Endodermal cell (in vitro differentiated cells): ENCODE data around the gene SLC13A5. TPM values are rescaled to one million over a fixed set of nuclear protein-coding genes. Genes with fewer than 3 reads are reported as not detected.

Source experiments
- DNase-seq: peaks from one replicate; pipeline ENCODE4 v3.0.0-alpha.2; 2017
- H3K27ac ChIP-seq: 2 replicates; pipeline ENCODE4 v1.5.1; 2013; ENCODE audit warnings: mild to moderate bottlenecking, low read depth, low read length, moderate library complexity
- H3K27me3 ChIP-seq: 2 replicates; pipeline ENCODE4 v1.6.1; 2013; ENCODE audit warnings: mild to moderate bottlenecking, low read length, moderate library complexity; ENCODE audit not compliant: insufficient read depth, control insufficient read depth, poor library complexity, severe bottlenecking
- H3K36me3 ChIP-seq: 2 replicates; pipeline ENCODE4 v1.7.0; 2013; ENCODE audit warnings: mild to moderate bottlenecking, low read length, moderate library complexity; ENCODE audit not compliant: control insufficient read depth, insufficient read depth
- H3K4me1 ChIP-seq: one replicate; pipeline ENCODE4 v1.7.0; 2013; ENCODE audit warnings: low read length; ENCODE audit not compliant: control insufficient read depth, insufficient read depth
- H3K4me3 ChIP-seq: 2 replicates; pipeline ENCODE4 v1.5.1; 2013; ENCODE audit warnings: mild to moderate bottlenecking, low read length, moderate library complexity
- H3K9ac ChIP-seq: 2 replicates; pipeline ENCODE4 v1.6.1; 2013; ENCODE audit warnings: mild to moderate bottlenecking, low read length, moderate library complexity; ENCODE audit not compliant: poor library complexity, severe bottlenecking; ENCODE audit errors: extremely low read depth
- H3K9me3 ChIP-seq: 2 replicates; pipeline ENCODE4 v1.6.1; 2013; ENCODE audit warnings: mild to moderate bottlenecking, low read length, moderate library complexity; ENCODE audit not compliant: control insufficient read depth
- H3K27ac Mint-ChIP-seq: 2 replicates; pipeline ENCODE4 v1.8.0; 2020; ENCODE audit warnings: mixed read lengths
- H3K27me3 Mint-ChIP-seq: 2 replicates; pipeline ENCODE4 v1.8.0; 2021; ENCODE audit warnings: mild to moderate bottlenecking, mixed read lengths; ENCODE audit not compliant: insufficient read depth
- H3K36me3 Mint-ChIP-seq: 2 replicates; pipeline ENCODE4 v1.8.0; 2020; ENCODE audit warnings: low read depth, mixed read lengths
- H3K4me1 Mint-ChIP-seq: 2 replicates; pipeline ENCODE4 v1.8.0; 2020; ENCODE audit warnings: mixed read lengths
- H3K4me3 Mint-ChIP-seq: 2 replicates; pipeline ENCODE4 v1.8.0; 2020; ENCODE audit warnings: mild to moderate bottlenecking, moderate library complexity, mixed read lengths
- H3K9me3 Mint-ChIP-seq: 2 replicates; pipeline ENCODE4 v1.8.0; 2020; ENCODE audit warnings: mild to moderate bottlenecking, mixed read lengths
- CTCF ChIP-seq: fragments of 200-600 bp; sonication (generic); conservative IDR thresholded peaks from 2 replicates; pipeline ENCODE4 v1.5.0; 2021; ENCODE audit warnings: antibody characterized with exemption, mild to moderate bottlenecking
- whole genome bisulfite sequencing, 2 experiments: methylation state at CpG; one replicate each; pipeline versions ENCODE4 v1.1.5 to v1.1.7; 2013; ENCODE audit warnings: missing lambda C conversion rate in 2 of 2, mixed read lengths in 1 of 2; ENCODE audit not compliant: insufficient coverage in 1 of 2, insufficient read length in 1 of 2; 5-methylcytosine and 5-hydroxymethylcytosine counted together
- total RNA-seq, 2 donors: library from RNA; stranded (reverse); fragmentation: NEBNext Ultra II Directional in 1 of 2; extraction: Animal tissue kit (Norgen Biotek cat#: 25700) in 1 of 2; gene quantifications; 2 replicates in 1 of 2; 3 replicates in 1 of 2; pipeline ENCODE4 v1.2.1, GENCODE V29; 2021

Gene SLC13A5
- total RNA-seq, 2 donors from 2014 or later = 3.9 to 8.4 TPM

GRCh38 chr17:6724009-6724408 lies 10.8 kb upstream of the SLC13A5 start:
- DNase-seq = no peak
- no peak for TF ChIP-seq CTCF
- H3K27me3 Mint-ChIP-seq = peaks cover 59% of the 10 kb centered on the region
- 90 to 93% methylated on average over 5 of the region's 5 CpGs for WGBS, 2 experiments
- H3K36me3 Mint-ChIP-seq = no peaks in the 10 kb centered on the region
- H3K27ac Mint-ChIP-seq = no peak overlapping the region
- H3K4me3 Mint-ChIP-seq = no peak overlapping the region
- no peaks in the 10 kb centered on the region for H3K9me3 Mint-ChIP-seq
- H3K4me3 ChIP-seq = no peak overlapping the region
- no peaks in the 10 kb centered on the region for H3K9me3 ChIP-seq
- no peak overlapping the region for H3K9ac ChIP-seq
- no peaks in the 10 kb centered on the region for H3K4me1 Mint-ChIP-seq
- peaks cover 53% of the 10 kb centered on the region for H3K27me3 ChIP-seq
- no peak overlapping the region for H3K27ac ChIP-seq
- no peaks in the 10 kb centered on the region for H3K36me3 ChIP-seq
- H3K4me1 ChIP-seq = no peaks in the 10 kb centered on the region

- no peak overlapping the region for H3K4me3 Mint-ChIP-seq
- peaks cover 11% of the 10 kb centered on the region for H3K9me3 Mint-ChIP-seq
- peaks cover 44% of the 10 kb centered on the region for H3K27me3 ChIP-seq
- no peaks in the 10 kb centered on the region for H3K36me3 ChIP-seq
- H3K27ac ChIP-seq = no peak overlapping the region
- no peak for DNase-seq
- H3K9ac ChIP-seq = no peak overlapping the region
- H3K36me3 Mint-ChIP-seq = peaks cover 2% of the 10 kb centered on the region
- WGBS, 2 experiments = 89 to 95% methylated on average over 5 of the region's 5 CpGs
- no peak overlapping the region for H3K27ac Mint-ChIP-seq
- TF ChIP-seq CTCF = no peak
- no peaks in the 10 kb centered on the region for H3K4me1 Mint-ChIP-seq
- H3K27me3 Mint-ChIP-seq = peaks cover 65% of the 10 kb centered on the region
- H3K4me3 ChIP-seq = no peak overlapping the region
- H3K4me1 ChIP-seq = no peaks in the 10 kb centered on the region
- H3K9me3 ChIP-seq = peaks cover 13% of the 10 kb centered on the region
Observed at GRCh38 chr17:6721744-6722143, 8.6 kb upstream of the SLC13A5 start.

GRCh38 chr17:6716736-6717135 lies 3.6 kb upstream of the SLC13A5 start:
- DNase-seq = no peak
- Mint-ChIP-seq H3K9me3 (peaks cover 29% of the 10 kb centered on the region), H3K27ac (no peak overlapping the region), H3K4me3 (no peak overlapping the region), H3K4me1 (peaks cover 9% of the 10 kb centered on the region), H3K27me3 (peaks cover 66% of the 10 kb centered on the region), H3K36me3 (peaks cover 2% of the 10 kb centered on the region)
- Histone ChIP-seq H3K4me1 (no peaks in the 10 kb centered on the region), H3K9ac (no peak overlapping the region), H3K9me3 (peaks cover 16% of the 10 kb centered on the region), H3K36me3 (no peaks in the 10 kb centered on the region), H3K27me3 (peaks cover 49% of the 10 kb centered on the region), H3K27ac (no peak overlapping the region), H3K4me3 (no peak overlapping the region)
- 90 to 93% methylated on average over 2 of the region's 2 CpGs for WGBS, 2 experiments
- TF ChIP-seq CTCF = no peak
